GM19395 (cell line): ENCODE results near the gene ART3.
A peak's percentile ranks its signal among the peaks of the same experiment; 100 is the strongest.

ENCODE experiments used
- ATAC-seq: cut with Tn5 transposase; IDR thresholded peaks from one replicate; pipeline ENCODE4 v1.9.1; 2021; ENCODE audit warnings: mild to moderate bottlenecking, moderate library complexity; ENCODE audit not compliant: unreplicated experiment

ART3 gene

GRCh38 chr4:76067652-76068286 is 6.7 kb upstream of the ART3 start:
- peak; percentile 88 for ATAC-seq

GRCh38 chr4:76072760-76073159 is 1.7 kb upstream of the ART3 start:
- ATAC-seq, result no peak

GRCh38 chr4:76074993-76075600 is 588 bp downstream of the ART3 start:
- no peak for ATAC-seq

- no peak for ATAC-seq
Measured at GRCh38 chr4:76078033-76078613, 3.6 kb downstream of the ART3 start.

GRCh38 chr4:76083386-76083988 is 9.0 kb downstream of the ART3 start:
- ATAC-seq, result no peak

- no peak for ATAC-seq
Measured at GRCh38 chr4:76084542-76084941, 10.0 kb downstream of the ART3 start.

GRCh38 chr4:76087007-76087769 is 12.7 kb downstream of the ART3 start:
- ATAC-seq, result no peak

GRCh38 chr4:76088719-76089118 is 14.2 kb downstream of the ART3 start:
- ATAC-seq, result no peak

- no peak for ATAC-seq
Measured at GRCh38 chr4:76090241-76090691, 15.8 kb downstream of the ART3 start.

GRCh38 chr4:76091052-76091451 is 16.5 kb downstream of the ART3 start:
- no peak for ATAC-seq

- no peak for ATAC-seq
Measured at GRCh38 chr4:76095568-76095967, 21.1 kb downstream of the ART3 start.

GRCh38 chr4:76096076-76096475 is 21.6 kb downstream of the ART3 start:
- ATAC-seq, result no peak

GRCh38 chr4:76105652-76106051 is 31.1 kb downstream of the ART3 start:
- no peak for ATAC-seq

GRCh38 chr4:76106442-76106841 is 31.9 kb downstream of the ART3 start:
- no peak for ATAC-seq

- no peak for ATAC-seq
Measured at GRCh38 chr4:76108467-76109181, 34.1 kb downstream of the ART3 start.

GRCh38 chr4:76116821-76117220 is 42.3 kb downstream of the ART3 start:
- ATAC-seq, result no peak

GRCh38 chr4:76117536-76117935 is 43.0 kb downstream of the ART3 start:
- no peak for ATAC-seq

- ATAC-seq, result no peak
Measured at GRCh38 chr4:76120199-76120598, 45.7 kb downstream of the ART3 start.

GRCh38 chr4:76125816-76126215 is 51.3 kb downstream of the ART3 start:
- no peak for ATAC-seq

- no peak for ATAC-seq
Measured at GRCh38 chr4:76127754-76128153, 53.2 kb downstream of the ART3 start.

GRCh38 chr4:76141241-76141640 is 66.7 kb downstream of the ART3 start:
- no peak for ATAC-seq
